HEK293T (cell line): ENCODE data around the gene EPB41L2.

Source experiments
- CTCF ChIA-PET: fragments of 350-600 bp; formaldehyde crosslinking; extraction: SDS; loops from one replicate; lab custom pipeline; 2021; ENCODE audit warnings: antibody characterized with exemption, inconsistent platforms; lab: Yijun Ruan, JAX
- POLR2A ChIA-PET: fragments of 350-600 bp; formaldehyde crosslinking; extraction: SDS; loops from one replicate; lab custom pipeline; 2020; ENCODE audit warnings: antibody characterized with exemption, inconsistent platforms; lab: Yijun Ruan, JAX
- DNase-seq: peaks from one replicate; pipeline ENCODE4 v3.0.0; 2012; ENCODE audit warnings: mixed read lengths; ENCODE audit errors: extremely low spot score
- ARNT ChIP-seq: fragments of 450-650 bp; IDR thresholded peaks from 2 replicates; pipeline ENCODE4 v1.6.1; 2017; ENCODE audit warnings: mild to moderate bottlenecking
- BHLHE40 ChIP-seq: fragments of 450-650 bp; IDR thresholded peaks from 2 replicates; pipeline ENCODE4 v1.6.1; 2016; ENCODE audit warnings: mild to moderate bottlenecking, moderate library complexity, borderline replicate concordance
- CTBP1 ChIP-seq: fragments of 450-650 bp; IDR thresholded peaks from 2 replicates; pipeline ENCODE4 v1.6.1; 2016; ENCODE audit warnings: borderline replicate concordance
- ELF4 ChIP-seq: fragments of 450-650 bp; IDR thresholded peaks from 2 replicates; pipeline ENCODE4 v1.6.1; 2017; ENCODE audit warnings: antibody characterized with exemption
- FOXA1 ChIP-seq: fragments of 450-650 bp; IDR thresholded peaks from 2 replicates; pipeline ENCODE4 v1.6.1; 2016; ENCODE audit warnings: mild to moderate bottlenecking
- FOXK2 ChIP-seq: fragments of 450-650 bp; IDR thresholded peaks from 2 replicates; pipeline ENCODE4 v1.6.1; 2016; ENCODE audit warnings: mild to moderate bottlenecking
- FOXM1 ChIP-seq: fragments of 450-650 bp; IDR thresholded peaks from 2 replicates; pipeline ENCODE4 v1.6.1; 2017; ENCODE audit warnings: mild to moderate bottlenecking, borderline replicate concordance
- HDGF ChIP-seq: fragments of 450-650 bp; IDR thresholded peaks from 2 replicates; pipeline ENCODE4 v1.6.1; 2017; ENCODE audit warnings: antibody characterized with exemption, borderline replicate concordance
- L3MBTL2 ChIP-seq: fragments of 450-650 bp; conservative IDR thresholded peaks from 2 replicates; pipeline ENCODE4 v1.6.1; 2016; ENCODE audit warnings: mild to moderate bottlenecking
- LEF1 ChIP-seq: fragments of 450-650 bp; IDR thresholded peaks from 2 replicates; pipeline ENCODE4 v1.6.1; 2017; ENCODE audit warnings: mild to moderate bottlenecking, borderline replicate concordance
- NFRKB ChIP-seq: fragments of 450-650 bp; IDR thresholded peaks from 2 replicates; pipeline ENCODE4 v1.6.1; 2016; ENCODE audit warnings: mild to moderate bottlenecking, moderate library complexity
- PKNOX1 ChIP-seq: fragments of 450-650 bp; IDR thresholded peaks from 2 replicates; pipeline ENCODE4 v1.6.1; 2016
- SP1 ChIP-seq: fragments of 450-650 bp; IDR thresholded peaks from 2 replicates; pipeline ENCODE4 v1.6.1; 2017
- SUZ12 ChIP-seq: fragments of 450-650 bp; IDR thresholded peaks from 2 replicates; pipeline ENCODE4 v1.6.1; 2016; ENCODE audit warnings: mild to moderate bottlenecking
- TARDBP ChIP-seq: fragments of 450-650 bp; IDR thresholded peaks from 2 replicates; pipeline ENCODE4 v1.6.1; 2016
- ZNF384 ChIP-seq: fragments of 450-650 bp; IDR thresholded peaks from 2 replicates; pipeline ENCODE4 v1.6.1; 2016

Gene EPB41L2

GRCh38 chr6:130858054-130858453 is 205.0 kb downstream of the EPB41L2 start:
- CTCF ChIA-PET, result no interaction called here
- DNase-seq, result no peak
- TF ChIP-seq SP1, result no peak
- no peak for TF ChIP-seq SUZ12
- TF ChIP-seq BHLHE40, result no peak
- no peak for TF ChIP-seq FOXK2
- no peak for TF ChIP-seq ARNT
- no peak for TF ChIP-seq NFRKB
- no peak for TF ChIP-seq HDGF
- no peak for TF ChIP-seq L3MBTL2
- no peak for TF ChIP-seq FOXA1
- TF ChIP-seq ELF4, result no peak
- TF ChIP-seq LEF1, result no peak
- no peak for TF ChIP-seq CTBP1
- no peak for TF ChIP-seq TARDBP
- TF ChIP-seq FOXM1, result no peak
- POLR2A ChIA-PET, result no interaction called here

DNA sequence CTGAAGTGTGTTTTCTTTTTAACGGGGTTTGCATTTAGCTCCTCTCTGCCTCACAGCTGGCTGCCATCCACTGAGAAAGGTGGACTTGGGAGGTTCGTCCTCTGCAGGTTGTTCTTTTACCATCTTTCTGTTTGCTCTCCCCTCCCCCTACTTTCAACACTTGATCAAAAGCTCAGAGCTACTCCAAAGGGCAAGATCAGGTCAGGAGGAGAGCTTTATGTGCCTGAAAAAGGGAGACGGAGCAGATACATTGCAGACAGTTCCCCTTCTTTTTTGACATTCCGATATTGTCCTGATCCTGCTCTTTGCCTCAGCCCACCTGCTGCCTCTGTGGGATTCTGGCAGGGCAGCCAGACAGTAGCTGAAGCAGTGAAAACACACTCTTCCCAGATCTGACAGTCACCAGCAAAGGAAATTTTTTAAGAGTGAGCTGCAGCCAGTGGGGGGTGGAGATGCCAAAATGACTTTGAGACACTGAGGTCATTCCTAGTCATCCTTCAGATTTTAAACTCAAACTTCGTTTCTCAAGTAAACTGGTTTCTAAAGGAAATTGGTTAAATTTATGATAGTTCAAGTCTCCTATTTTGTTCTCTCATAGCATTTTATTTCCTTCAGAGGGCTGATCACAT is 209.4 kb downstream of the EPB41L2 start:
- no peak for TF ChIP-seq BHLHE40
- TF ChIP-seq NFRKB, result no peak
- no peak for TF ChIP-seq L3MBTL2
- no peak for TF ChIP-seq FOXA1
- TF ChIP-seq FOXK2, result no peak
- no peak for TF ChIP-seq TARDBP
- no peak for TF ChIP-seq SP1
- TF ChIP-seq ELF4, result no peak
- TF ChIP-seq ARNT, result no peak
- TF ChIP-seq PKNOX1, result no peak
- TF ChIP-seq HDGF, result no peak
- TF ChIP-seq ZNF384, result no peak
- no peak for TF ChIP-seq FOXM1
- no peak for TF ChIP-seq SUZ12
- TF ChIP-seq CTBP1, result no peak
- CTCF ChIA-PET, result no interaction called here
- DNase-seq, result no peak
- POLR2A ChIA-PET, result no interaction called here

DNA sequence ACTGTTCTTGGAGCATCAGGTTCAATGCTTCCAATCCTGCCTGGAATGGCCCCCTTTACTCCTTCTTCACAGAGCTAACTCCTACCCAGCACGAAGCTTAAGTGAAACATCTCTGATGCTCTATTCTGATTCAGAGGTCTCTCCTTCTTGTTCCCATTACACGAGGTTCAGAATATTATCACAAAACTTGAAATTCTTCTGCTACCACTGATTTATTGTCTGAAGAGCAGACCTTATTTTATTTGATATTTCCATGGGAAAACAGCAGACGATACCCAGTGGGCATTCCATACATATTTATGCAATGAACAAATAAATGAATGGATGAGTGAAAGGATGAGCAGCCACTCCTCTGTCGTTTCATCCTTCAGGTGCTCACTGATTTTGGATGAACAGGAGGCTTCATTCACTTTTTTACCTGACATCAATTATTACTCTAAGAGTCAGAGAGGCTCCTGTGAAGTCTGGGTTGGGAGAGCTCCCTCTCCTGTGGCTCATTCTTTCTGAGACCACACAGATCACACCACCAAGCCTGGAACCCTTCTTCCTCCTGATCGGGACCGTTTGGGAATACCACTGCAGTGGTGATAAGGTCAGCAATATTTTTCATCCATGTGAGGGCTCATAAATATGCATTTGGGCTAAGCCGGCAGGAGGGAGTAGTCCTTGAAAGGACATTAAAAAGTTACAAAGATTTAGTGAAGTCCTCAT is 210.0 kb downstream of the EPB41L2 start:
- ChIA-PET POLR2A (no interaction called here), CTCF (no interaction called here)
- TF ChIP-seq L3MBTL2, result no peak
- no peak for DNase-seq

GRCh38 chr6:130851026-130851425 is 212.0 kb downstream of the EPB41L2 start:
- ChIA-PET POLR2A (no interaction called here), CTCF (no interaction called here)
- DNase-seq, result no peak
- TF ChIP-seq BHLHE40, result no peak
- no peak for TF ChIP-seq ARNT
- no peak for TF ChIP-seq ZNF384
- no peak for TF ChIP-seq FOXA1
- no peak for TF ChIP-seq ELF4
- TF ChIP-seq FOXM1, result no peak
- no peak for TF ChIP-seq SP1
- TF ChIP-seq TARDBP, result no peak
- no peak for TF ChIP-seq NFRKB
- TF ChIP-seq HDGF, result no peak
- TF ChIP-seq LEF1, result no peak
- no peak for TF ChIP-seq L3MBTL2
- TF ChIP-seq SUZ12, result no peak
- no peak for TF ChIP-seq CTBP1
- no peak for TF ChIP-seq FOXK2
- no peak for TF ChIP-seq PKNOX1

DNA sequence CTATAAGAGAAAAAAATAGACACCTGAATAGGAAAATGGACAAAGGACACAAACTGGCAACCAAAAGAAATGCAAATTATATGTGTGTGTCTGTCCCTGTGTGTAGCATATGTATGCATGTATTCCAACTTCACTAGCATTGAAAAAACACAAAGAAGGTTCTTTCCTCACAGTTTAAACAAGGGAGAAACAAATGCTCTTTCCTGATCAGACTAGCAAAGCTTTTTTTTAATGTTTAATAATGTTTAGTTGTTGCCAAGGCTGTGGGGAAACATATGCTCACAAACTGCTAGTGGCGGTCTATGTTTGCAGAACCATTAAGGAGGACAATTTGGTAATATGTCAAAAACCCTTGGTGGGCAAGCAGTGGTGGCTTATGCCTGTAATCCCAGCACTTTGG is 213.5 kb downstream of the EPB41L2 start:
- no peak for DNase-seq
- TF ChIP-seq FOXA1 (no peak), HDGF (no peak)
- POLR2A ChIA-PET, result no interaction called here
- CTCF ChIA-PET, result no interaction called here

DNA sequence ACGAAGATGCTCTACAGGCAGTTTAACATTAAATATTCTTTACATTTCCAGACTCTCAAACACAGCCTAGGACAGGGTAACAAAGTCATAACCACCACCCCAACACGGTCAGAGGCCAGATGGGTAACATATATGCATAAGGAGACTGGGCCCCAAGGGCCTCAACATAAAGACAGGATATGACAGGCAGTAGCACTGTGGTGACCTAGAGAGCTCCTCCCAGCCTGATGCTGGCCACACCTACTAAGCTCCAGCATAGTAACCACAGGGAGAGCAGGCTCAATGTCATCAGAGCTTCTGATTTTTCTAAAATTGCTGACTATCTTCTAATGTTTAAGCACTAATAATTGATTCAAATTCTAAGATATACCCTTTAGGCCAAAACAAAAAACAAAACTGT is 214.1 kb downstream of the EPB41L2 start:
- ChIA-PET CTCF (no interaction called here), POLR2A (no interaction called here)
- TF ChIP-seq ELF4 (no peak), BHLHE40 (no peak), FOXM1 (no peak), ZNF384 (no peak), LEF1 (no peak), HDGF (no peak), SP1 (no peak), PKNOX1 (no peak)
- no peak for DNase-seq
